SU-DHL-6 (cell line): ENCODE results near the gene RFC4.
"Not testable (repeated sequence)": the region's sequence is repeated elsewhere in the genome, so short reads cannot be mapped to it uniquely, and the experiment has no call there.

Experiments used
- CTCF ChIP-seq: fragments of 200-600 bp; sonication (generic); IDR thresholded peaks from one replicate; pipeline ENCODE4 v1.5.1; 2017; ENCODE audit warnings: antibody characterized with exemption, mild to moderate bottlenecking, low read length, moderate library complexity; ENCODE audit not compliant: insufficient read depth, poor library complexity, severe bottlenecking
- EZH2phosphoT487 ChIP-seq: fragments of 200-600 bp; sonication (generic), shearing (Covaris generic); conservative IDR thresholded peaks from 2 replicates; pipeline ENCODE4 v1.6.1; 2018; ENCODE audit warnings: mild to moderate bottlenecking, antibody characterized with exemption, low read length, moderate library complexity, mixed read lengths

DNA sequence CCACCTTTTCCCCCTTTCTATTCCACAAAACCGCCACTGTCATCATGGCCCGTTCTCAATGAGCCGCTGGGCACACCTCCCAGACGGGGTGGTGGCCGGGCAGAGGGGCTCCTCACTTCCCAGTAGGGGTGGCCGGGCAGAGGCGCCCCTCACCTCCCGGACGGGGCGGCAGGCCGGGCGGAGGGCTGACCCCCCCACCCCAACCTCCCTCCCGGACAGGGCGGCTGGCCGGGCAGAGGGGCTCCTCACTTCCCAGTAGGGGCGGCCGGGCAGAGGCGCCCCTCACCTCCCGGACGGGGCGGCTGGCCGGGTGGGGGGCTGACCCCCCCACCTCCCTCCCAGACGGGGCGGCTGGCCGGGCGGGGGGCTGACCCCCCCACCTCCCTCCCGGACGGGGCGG, 5.0 kb upstream of the RFC4 start:
- TF ChIP-seq CTCF, EZH2phosphoT487: not testable (repeated sequence)
